GM23338 (cell line): ENCODE measurements around the gene ABHD15. TPM values are rescaled to one million over a fixed set of nuclear protein-coding genes. Genes with fewer than 3 reads are reported as not detected.

Experiments used
- ATAC-seq: fragments of 200-7000 bp; cut with Tn5 transposase; 3 replicates; pipeline ENCODE4 v1.9.1; 2020
- DNase-seq: peaks from one replicate; pipeline ENCODE4 v3.0.0-alpha.2; 2015; ENCODE audit warnings: low spot score
- H2AFZ ChIP-seq: fragments of 200-600 bp; sonication (generic); 2 replicates; pipeline ENCODE4 v1.8.0; 2016; ENCODE audit warnings: antibody characterized with exemption, mild to moderate bottlenecking, moderate library complexity
- H3F3A ChIP-seq: fragments of 200-600 bp; sonication (generic); replicated peaks from 2 replicates; pipeline ENCODE4 v1.8.0; 2017; ENCODE audit warnings: antibody characterized with exemption, mixed run types, low read depth
- H3K27ac ChIP-seq: fragments of 200-600 bp; sonication (generic); 2 replicates; pipeline ENCODE4 v1.6.1; 2016; ENCODE audit warnings: low read depth
- H3K27me3 ChIP-seq: fragments of 200-600 bp; sonication (generic); 2 replicates; pipeline ENCODE4 v1.8.0; 2016; ENCODE audit warnings: mild to moderate bottlenecking, mixed run types, moderate library complexity; ENCODE audit not compliant: insufficient read depth
- H3K36me3 ChIP-seq: fragments of 200-600 bp; sonication (generic); 2 replicates; pipeline ENCODE4 v1.8.0; 2016; ENCODE audit warnings: mild to moderate bottlenecking; ENCODE audit not compliant: insufficient read depth
- H3K4me1 ChIP-seq: fragments of 200-600 bp; sonication (generic); 2 replicates; pipeline ENCODE4 v1.8.0; 2016; ENCODE audit warnings: mild to moderate bottlenecking, moderate library complexity; ENCODE audit not compliant: insufficient read depth
- H3K4me2 ChIP-seq: fragments of 200-600 bp; sonication (generic); 2 replicates; pipeline ENCODE4 v1.7.1; 2017; ENCODE audit warnings: mixed run types
- H3K4me3 ChIP-seq: fragments of 200-600 bp; sonication (generic); 2 replicates; pipeline ENCODE4 v1.6.1; 2016; ENCODE audit warnings: mixed run types
- H3K79me2 ChIP-seq: fragments of 200-600 bp; sonication (generic); replicated peaks from 2 replicates; pipeline ENCODE4 v1.8.0; 2017; ENCODE audit warnings: mild to moderate bottlenecking; ENCODE audit not compliant: insufficient read depth
- H3K9me2 ChIP-seq: fragments of 200-600 bp; sonication (generic); 2 replicates; pipeline ENCODE4 v1.8.0; 2017; ENCODE audit not compliant: insufficient read depth
- H4K20me1 ChIP-seq: fragments of 200-600 bp; sonication (generic); replicated peaks from 2 replicates; pipeline ENCODE4 v1.8.0; 2017; ENCODE audit warnings: mild to moderate bottlenecking; ENCODE audit not compliant: insufficient read depth
- H3K27ac Mint-ChIP-seq: 2 replicates; pipeline ENCODE4 v1.8.0; 2020; ENCODE audit warnings: inconsistent platforms, mild to moderate bottlenecking, moderate library complexity, mixed read lengths
- H3K27me3 Mint-ChIP-seq: 3 replicates; pipeline ENCODE4 v1.8.0; 2022; ENCODE audit warnings: low read depth, mild to moderate bottlenecking, moderate library complexity, mixed read lengths, inconsistent platforms; ENCODE audit not compliant: insufficient read depth, poor library complexity
- H3K36me3 Mint-ChIP-seq: 3 replicates; pipeline ENCODE4 v1.8.0; 2021; ENCODE audit warnings: low read depth, mild to moderate bottlenecking, inconsistent platforms, moderate library complexity, mixed read lengths
- H3K4me1 Mint-ChIP-seq: 3 replicates; pipeline ENCODE4 v1.8.0; 2020; ENCODE audit warnings: mild to moderate bottlenecking, inconsistent platforms, mixed read lengths
- H3K4me3 Mint-ChIP-seq: 3 replicates; pipeline ENCODE4 v1.8.0; 2021; ENCODE audit warnings: moderate library complexity, mild to moderate bottlenecking, inconsistent platforms, mixed read lengths
- H3K9me3 Mint-ChIP-seq: 3 replicates; pipeline ENCODE4 v1.8.0; 2020; ENCODE audit warnings: moderate library complexity, mild to moderate bottlenecking, inconsistent platforms, mixed read lengths
- CREB1 ChIP-seq: fragments of 250-450 bp; sonication (Bioruptor Pico); IDR thresholded peaks from 2 replicates; pipeline ENCODE4 v1.5.0; 2020; ENCODE audit warnings: low read depth, mild to moderate bottlenecking, moderate library complexity
- EZH2 ChIP-seq: fragments of 200-600 bp; sonication (generic); IDR thresholded peaks from one replicate; pipeline ENCODE4 v1.8.0; 2017; ENCODE audit warnings: antibody characterized with exemption, mild to moderate bottlenecking, low read depth; ENCODE audit not compliant: unreplicated experiment
- EZH2phosphoT487 ChIP-seq: fragments of 200-600 bp; sonication (generic); IDR thresholded peaks from one replicate; pipeline ENCODE4 v1.8.1; 2018; ENCODE audit warnings: antibody characterized with exemption; ENCODE audit not compliant: unreplicated experiment
- JUNB ChIP-seq: IDR thresholded peaks from one replicate; pipeline ENCODE4 v1.6.1; 2016; ENCODE audit warnings: antibody characterized with exemption; ENCODE audit not compliant: unreplicated experiment
- NANOG ChIP-seq: IDR thresholded peaks from 2 replicates; pipeline ENCODE4 v1.6.1; 2016; ENCODE audit warnings: antibody characterized with exemption, borderline replicate concordance
- POLR2AphosphoS5 ChIP-seq: IDR thresholded peaks from 2 replicates; pipeline ENCODE4 v1.6.1; 2016; ENCODE audit warnings: antibody characterized with exemption, low read depth
- STAT1 ChIP-seq: IDR thresholded peaks from one replicate; pipeline ENCODE4 v1.6.1; 2016; ENCODE audit warnings: antibody characterized with exemption; ENCODE audit not compliant: unreplicated experiment
- polyA plus RNA-seq: library from polyadenylated mRNA; unstranded; fragments of >200 nt; fragmentation: Nextera tagmentation; extraction: Ambion mirVana; gene quantifications from 2 replicates; pipeline ENCODE4 v1.2.1, GENCODE V29; 2016
- total RNA-seq: library from RNA; depleted of rRNA; stranded (reverse); fragments of >200 nt; shearing (Covaris generic); gene quantifications from 2 replicates; pipeline ENCODE4 v1.2.3, GENCODE V29; 2014
- TF ChIP-seq, protein P1 (sequence below): IDR thresholded peaks from one replicate; pipeline ENCODE4 v1.6.1; 2018; ENCODE audit warnings: antibody characterized with exemption; ENCODE audit not compliant: unreplicated experiment
- TF ChIP-seq, protein P2 (sequence below), 2 experiments: fragments of 200-600 bp in 1 of 2; sonication (generic) in 1 of 2; conservative IDR thresholded peaks; 2 replicates each; pipeline versions ENCODE4 v1.5.1 to v1.6.1; 2016 to 2017; ENCODE audit warnings: antibody characterized with exemption in 2 of 2, low read depth in 2 of 2, mild to moderate bottlenecking in 2 of 2, moderate library complexity in 1 of 2
- TF ChIP-seq, protein P3 (sequence below): IDR thresholded peaks from 2 replicates; pipeline ENCODE4 v1.6.1; 2016; ENCODE audit warnings: antibody characterized with exemption

Gene ABHD15
- total and polyA plus RNA-seq, 2 experiments from 2014 or later, result 0.27 to 2.5 TPM

DNA sequence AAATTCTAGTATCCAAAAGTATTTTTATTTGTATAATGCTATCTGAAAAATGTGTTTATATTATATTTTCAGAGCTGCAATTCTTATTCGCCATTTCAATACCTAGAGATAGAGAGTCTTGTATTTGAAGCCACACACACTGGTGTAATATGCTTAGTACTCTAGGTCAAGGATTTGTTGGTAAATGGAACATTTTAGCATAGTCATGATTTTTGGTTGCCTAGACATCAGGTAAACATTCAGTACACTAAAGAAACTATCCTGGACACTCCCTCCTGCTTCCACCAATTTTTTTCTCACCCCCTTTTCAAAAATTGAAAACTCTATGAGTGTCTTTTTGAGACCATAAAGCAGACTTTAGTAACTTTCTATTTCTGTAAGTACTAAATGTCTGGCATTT is 20.8 kb downstream of the ABHD15 start:
- H3K36me3 ChIP-seq, result peaks cover 14% of the 10 kb centered on the region; the same call in 1 of the 2 replicates
- no peaks in the 10 kb centered on the region for H3K9me2 ChIP-seq
- H3K27ac Mint-ChIP-seq, result no peak overlapping the region
- ATAC-seq, result no peak
- H3F3A ChIP-seq, result no peaks in the 10 kb centered on the region
- peaks cover 13% of the 10 kb centered on the region; the same call in 2 of the 3 replicates for H3K4me1 Mint-ChIP-seq
- H3K27me3 Mint-ChIP-seq, result peaks cover 3% of the 10 kb centered on the region
- no peak overlapping the region for H3K4me2 ChIP-seq
- H3K4me3 Mint-ChIP-seq, result no peak overlapping the region
- H3K36me3 Mint-ChIP-seq, result peaks cover 14% of the 10 kb centered on the region
- no peak overlapping the region for H3K4me3 ChIP-seq
- H3K4me1 ChIP-seq, result peaks cover 19% of the 10 kb centered on the region
- H2AFZ ChIP-seq, result no peak overlapping the region
- H4K20me1 ChIP-seq, result no peaks in the 10 kb centered on the region
- no peaks in the 10 kb centered on the region for H3K79me2 ChIP-seq
- TF ChIP-seq CREB1 (no peak), EZH2 (no peak), NANOG (no peak), STAT1 (no peak), JUNB (no peak), POLR2AphosphoS5 (no peak)
- TF ChIP-seq, protein P1, sequence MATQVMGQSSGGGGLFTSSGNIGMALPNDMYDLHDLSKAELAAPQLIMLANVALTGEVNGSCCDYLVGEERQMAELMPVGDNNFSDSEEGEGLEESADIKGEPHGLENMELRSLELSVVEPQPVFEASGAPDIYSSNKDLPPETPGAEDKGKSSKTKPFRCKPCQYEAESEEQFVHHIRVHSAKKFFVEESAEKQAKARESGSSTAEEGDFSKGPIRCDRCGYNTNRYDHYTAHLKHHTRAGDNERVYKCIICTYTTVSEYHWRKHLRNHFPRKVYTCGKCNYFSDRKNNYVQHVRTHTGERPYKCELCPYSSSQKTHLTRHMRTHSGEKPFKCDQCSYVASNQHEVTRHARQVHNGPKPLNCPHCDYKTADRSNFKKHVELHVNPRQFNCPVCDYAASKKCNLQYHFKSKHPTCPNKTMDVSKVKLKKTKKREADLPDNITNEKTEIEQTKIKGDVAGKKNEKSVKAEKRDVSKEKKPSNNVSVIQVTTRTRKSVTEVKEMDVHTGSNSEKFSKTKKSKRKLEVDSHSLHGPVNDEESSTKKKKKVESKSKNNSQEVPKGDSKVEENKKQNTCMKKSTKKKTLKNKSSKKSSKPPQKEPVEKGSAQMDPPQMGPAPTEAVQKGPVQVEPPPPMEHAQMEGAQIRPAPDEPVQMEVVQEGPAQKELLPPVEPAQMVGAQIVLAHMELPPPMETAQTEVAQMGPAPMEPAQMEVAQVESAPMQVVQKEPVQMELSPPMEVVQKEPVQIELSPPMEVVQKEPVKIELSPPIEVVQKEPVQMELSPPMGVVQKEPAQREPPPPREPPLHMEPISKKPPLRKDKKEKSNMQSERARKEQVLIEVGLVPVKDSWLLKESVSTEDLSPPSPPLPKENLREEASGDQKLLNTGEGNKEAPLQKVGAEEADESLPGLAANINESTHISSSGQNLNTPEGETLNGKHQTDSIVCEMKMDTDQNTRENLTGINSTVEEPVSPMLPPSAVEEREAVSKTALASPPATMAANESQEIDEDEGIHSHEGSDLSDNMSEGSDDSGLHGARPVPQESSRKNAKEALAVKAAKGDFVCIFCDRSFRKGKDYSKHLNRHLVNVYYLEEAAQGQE, result no peak
- TF ChIP-seq, protein P2, sequence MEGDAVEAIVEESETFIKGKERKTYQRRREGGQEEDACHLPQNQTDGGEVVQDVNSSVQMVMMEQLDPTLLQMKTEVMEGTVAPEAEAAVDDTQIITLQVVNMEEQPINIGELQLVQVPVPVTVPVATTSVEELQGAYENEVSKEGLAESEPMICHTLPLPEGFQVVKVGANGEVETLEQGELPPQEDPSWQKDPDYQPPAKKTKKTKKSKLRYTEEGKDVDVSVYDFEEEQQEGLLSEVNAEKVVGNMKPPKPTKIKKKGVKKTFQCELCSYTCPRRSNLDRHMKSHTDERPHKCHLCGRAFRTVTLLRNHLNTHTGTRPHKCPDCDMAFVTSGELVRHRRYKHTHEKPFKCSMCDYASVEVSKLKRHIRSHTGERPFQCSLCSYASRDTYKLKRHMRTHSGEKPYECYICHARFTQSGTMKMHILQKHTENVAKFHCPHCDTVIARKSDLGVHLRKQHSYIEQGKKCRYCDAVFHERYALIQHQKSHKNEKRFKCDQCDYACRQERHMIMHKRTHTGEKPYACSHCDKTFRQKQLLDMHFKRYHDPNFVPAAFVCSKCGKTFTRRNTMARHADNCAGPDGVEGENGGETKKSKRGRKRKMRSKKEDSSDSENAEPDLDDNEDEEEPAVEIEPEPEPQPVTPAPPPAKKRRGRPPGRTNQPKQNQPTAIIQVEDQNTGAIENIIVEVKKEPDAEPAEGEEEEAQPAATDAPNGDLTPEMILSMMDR (conservative IDR thresholded peaks at IDR 0.05; ENCODE audit: low read depth in 2 of 2), result no peak
- no peaks in the 10 kb centered on the region for H3K9me3 Mint-ChIP-seq
- no peaks in the 10 kb centered on the region for H3K27me3 ChIP-seq
- DNase-seq, result no peak
- no peak overlapping the region for H3K27ac ChIP-seq

DNA sequence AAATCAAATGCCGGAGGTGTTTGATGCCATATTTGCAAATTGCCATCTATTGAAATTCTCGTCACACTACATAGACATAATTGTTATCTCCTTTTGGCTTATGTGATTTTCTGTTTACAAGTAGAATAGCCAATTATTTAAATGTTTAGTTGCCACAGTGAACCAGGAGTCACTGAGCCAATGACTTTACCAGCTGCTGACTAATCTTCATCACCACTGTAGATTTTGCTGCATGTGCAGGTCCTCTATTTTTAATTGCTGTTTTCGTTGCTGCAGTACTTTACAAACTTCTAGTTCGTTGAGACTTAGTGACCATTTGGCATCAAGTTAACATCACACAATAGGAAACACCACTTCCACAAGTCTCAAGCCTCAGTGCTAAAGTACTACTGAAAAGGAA is 22.8 kb downstream of the ABHD15 start:
- Histone ChIP-seq H2AFZ (no peak overlapping the region), H3K4me3 (no peak overlapping the region), H3K9me2 (no peaks in the 10 kb centered on the region), H3K27ac (no peak overlapping the region), H3K79me2 (no peaks in the 10 kb centered on the region), H3K36me3 (peaks cover 17% of the 10 kb centered on the region; the same call in 1 of the 2 replicates), H3K27me3 (no peaks in the 10 kb centered on the region), H3K4me1 (peaks cover 7% of the 10 kb centered on the region), H3F3A (no peaks in the 10 kb centered on the region), H3K4me2 (no peak overlapping the region), H4K20me1 (no peaks in the 10 kb centered on the region)
- no peak for ATAC-seq
- TF ChIP-seq, protein P3, sequence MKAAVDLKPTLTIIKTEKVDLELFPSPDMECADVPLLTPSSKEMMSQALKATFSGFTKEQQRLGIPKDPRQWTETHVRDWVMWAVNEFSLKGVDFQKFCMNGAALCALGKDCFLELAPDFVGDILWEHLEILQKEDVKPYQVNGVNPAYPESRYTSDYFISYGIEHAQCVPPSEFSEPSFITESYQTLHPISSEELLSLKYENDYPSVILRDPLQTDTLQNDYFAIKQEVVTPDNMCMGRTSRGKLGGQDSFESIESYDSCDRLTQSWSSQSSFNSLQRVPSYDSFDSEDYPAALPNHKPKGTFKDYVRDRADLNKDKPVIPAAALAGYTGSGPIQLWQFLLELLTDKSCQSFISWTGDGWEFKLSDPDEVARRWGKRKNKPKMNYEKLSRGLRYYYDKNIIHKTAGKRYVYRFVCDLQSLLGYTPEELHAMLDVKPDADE, result no peak
- TF ChIP-seq EZH2phosphoT487 (no peak), NANOG (no peak), EZH2 (no peak), CREB1 (no peak), JUNB (no peak)
- TF ChIP-seq, protein P1, result no peak
- TF ChIP-seq, protein P2 (conservative IDR thresholded peaks at IDR 0.05; ENCODE audit: low read depth in 2 of 2), result no peak
- no peak for DNase-seq
- no peaks in the 10 kb centered on the region for H3K9me3 Mint-ChIP-seq
- H3K4me3 Mint-ChIP-seq, result no peak overlapping the region
- H3K4me1 Mint-ChIP-seq, result peaks cover 4% of the 10 kb centered on the region; the same call in 2 of the 3 replicates
- H3K36me3 Mint-ChIP-seq, result peaks cover 17% of the 10 kb centered on the region
- H3K27me3 Mint-ChIP-seq, result peaks cover 5% of the 10 kb centered on the region
- no peak overlapping the region for H3K27ac Mint-ChIP-seq
